Loucy (cell line): Measurements from ENCODE around the gene TASP1.

ENCODE experiments used
- H2AFZ ChIP-seq: fragments of 200-600 bp; sonication (generic); 2 replicates; pipeline ENCODE4 v1.6.0; 2016; ENCODE audit warnings: antibody characterized with exemption, mild to moderate bottlenecking, low read length, moderate library complexity
- H3F3A ChIP-seq: fragments of 200-600 bp; 2 replicates; pipeline ENCODE4 v1.6.0; 2016; ENCODE audit warnings: antibody characterized with exemption, low read depth, mild to moderate bottlenecking
- H3K27me3 ChIP-seq: fragments of 200-600 bp; sonication (generic); 2 replicates; pipeline ENCODE4 v1.6.1; 2014; ENCODE audit warnings: low read length, mild to moderate bottlenecking; ENCODE audit not compliant: insufficient read depth, poor library complexity, severe bottlenecking
- H3K36me3 ChIP-seq: fragments of 200-600 bp; sonication (generic); 2 replicates; pipeline ENCODE4 v1.6.1; 2016; ENCODE audit warnings: low read length; ENCODE audit not compliant: insufficient read depth
- H3K4me1 ChIP-seq: fragments of 200-600 bp; sonication (generic); 2 replicates; pipeline ENCODE4 v1.5.1; 2014; ENCODE audit warnings: low read length, mild to moderate bottlenecking; ENCODE audit not compliant: insufficient read depth, poor library complexity, severe bottlenecking
- H3K4me2 ChIP-seq: fragments of 200-600 bp; sonication (generic); 2 replicates; pipeline ENCODE4 v1.6.0; 2014; ENCODE audit warnings: antibody characterized with exemption, low read length, low read depth, mild to moderate bottlenecking; ENCODE audit not compliant: poor library complexity, severe bottlenecking
- H3K4me3 ChIP-seq: fragments of 200-600 bp; sonication (generic); 2 replicates; pipeline ENCODE4 v1.5.1; 2014; ENCODE audit warnings: low read length, mild to moderate bottlenecking, mixed read lengths; ENCODE audit not compliant: poor library complexity, severe bottlenecking
- H3K79me2 ChIP-seq: fragments of 200-600 bp; sonication (generic); 2 replicates; pipeline ENCODE4 v1.6.1; 2014; ENCODE audit warnings: low read length; ENCODE audit not compliant: insufficient read depth
- H3K9ac ChIP-seq: fragments of 200-600 bp; sonication (generic); 2 replicates; pipeline ENCODE4 v1.6.0; 2014; ENCODE audit warnings: mild to moderate bottlenecking, low read depth, low read length, moderate library complexity; ENCODE audit not compliant: poor library complexity, severe bottlenecking
- H3K9me2 ChIP-seq: fragments of 200-600 bp; sonication (generic); replicated peaks from 2 replicates; pipeline ENCODE4 v1.6.1; 2016; ENCODE audit warnings: low read depth, low read length, mixed read lengths
- H3K9me3 ChIP-seq: fragments of 200-600 bp; sonication (generic); 2 replicates; pipeline ENCODE4 v1.6.1; 2014; ENCODE audit warnings: mild to moderate bottlenecking, antibody characterized with exemption, low read length, low read depth; ENCODE audit not compliant: insufficient read depth
- H4K20me1 ChIP-seq: fragments of 200-600 bp; sonication (generic); 2 replicates; pipeline ENCODE4 v1.6.0; 2014; ENCODE audit warnings: antibody characterized with exemption, low read length, mild to moderate bottlenecking; ENCODE audit not compliant: insufficient read depth, poor library complexity, severe bottlenecking
- EZH2phosphoT487 ChIP-seq: fragments of 200-600 bp; IDR thresholded peaks from 2 replicates; pipeline ENCODE4 v1.6.1; 2018; ENCODE audit warnings: antibody characterized with exemption, mild to moderate bottlenecking, moderate library complexity, borderline replicate concordance
- TF ChIP-seq, protein P1 (sequence below): fragments of 200-600 bp; sonication (generic); conservative IDR thresholded peaks from 2 replicates; pipeline ENCODE4 v1.5.1; 2014; ENCODE audit warnings: mild to moderate bottlenecking, antibody characterized with exemption, low read length

The TASP1 gene

DNA sequence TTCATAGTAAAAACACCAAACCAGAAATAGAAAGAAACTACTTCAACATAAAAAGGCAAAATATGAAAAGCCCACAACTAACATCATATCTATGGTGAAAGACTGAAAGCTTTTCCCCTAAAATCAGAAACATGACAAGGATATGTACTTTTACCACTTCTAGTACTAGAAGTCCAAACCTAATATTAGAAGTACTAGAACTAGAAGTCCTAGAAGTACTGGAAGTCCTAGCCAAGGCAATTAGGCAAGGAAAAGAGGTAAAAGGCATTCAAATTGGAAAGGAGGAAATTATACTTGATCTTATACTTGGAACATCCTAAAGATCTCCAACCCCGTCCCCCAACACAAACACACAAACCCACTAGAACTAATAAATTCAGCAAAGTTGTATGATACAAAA is 74.9 kb downstream of the TASP1 start:
- H3K4me3 ChIP-seq, result no peak overlapping the region
- TF ChIP-seq EZH2phosphoT487, result no peak
- TF ChIP-seq, protein P1, sequence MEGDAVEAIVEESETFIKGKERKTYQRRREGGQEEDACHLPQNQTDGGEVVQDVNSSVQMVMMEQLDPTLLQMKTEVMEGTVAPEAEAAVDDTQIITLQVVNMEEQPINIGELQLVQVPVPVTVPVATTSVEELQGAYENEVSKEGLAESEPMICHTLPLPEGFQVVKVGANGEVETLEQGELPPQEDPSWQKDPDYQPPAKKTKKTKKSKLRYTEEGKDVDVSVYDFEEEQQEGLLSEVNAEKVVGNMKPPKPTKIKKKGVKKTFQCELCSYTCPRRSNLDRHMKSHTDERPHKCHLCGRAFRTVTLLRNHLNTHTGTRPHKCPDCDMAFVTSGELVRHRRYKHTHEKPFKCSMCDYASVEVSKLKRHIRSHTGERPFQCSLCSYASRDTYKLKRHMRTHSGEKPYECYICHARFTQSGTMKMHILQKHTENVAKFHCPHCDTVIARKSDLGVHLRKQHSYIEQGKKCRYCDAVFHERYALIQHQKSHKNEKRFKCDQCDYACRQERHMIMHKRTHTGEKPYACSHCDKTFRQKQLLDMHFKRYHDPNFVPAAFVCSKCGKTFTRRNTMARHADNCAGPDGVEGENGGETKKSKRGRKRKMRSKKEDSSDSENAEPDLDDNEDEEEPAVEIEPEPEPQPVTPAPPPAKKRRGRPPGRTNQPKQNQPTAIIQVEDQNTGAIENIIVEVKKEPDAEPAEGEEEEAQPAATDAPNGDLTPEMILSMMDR, result no peak
- peaks cover 4% of the 10 kb centered on the region; the same call in 1 of the 2 replicates for H3K36me3 ChIP-seq
- no peak overlapping the region for H3K4me2 ChIP-seq
- H3K79me2 ChIP-seq, result no peaks in the 10 kb centered on the region
- no peaks in the 10 kb centered on the region for H3F3A ChIP-seq
- no peaks in the 10 kb centered on the region for H3K27me3 ChIP-seq
- H3K9ac ChIP-seq, result no peak overlapping the region
- no peaks in the 10 kb centered on the region for H4K20me1 ChIP-seq
- H2AFZ ChIP-seq, result no peak overlapping the region
- H3K9me3 ChIP-seq, result no peaks in the 10 kb centered on the region
- H3K9me2 ChIP-seq, result no peaks in the 10 kb centered on the region
- no peaks in the 10 kb centered on the region for H3K4me1 ChIP-seq

DNA sequence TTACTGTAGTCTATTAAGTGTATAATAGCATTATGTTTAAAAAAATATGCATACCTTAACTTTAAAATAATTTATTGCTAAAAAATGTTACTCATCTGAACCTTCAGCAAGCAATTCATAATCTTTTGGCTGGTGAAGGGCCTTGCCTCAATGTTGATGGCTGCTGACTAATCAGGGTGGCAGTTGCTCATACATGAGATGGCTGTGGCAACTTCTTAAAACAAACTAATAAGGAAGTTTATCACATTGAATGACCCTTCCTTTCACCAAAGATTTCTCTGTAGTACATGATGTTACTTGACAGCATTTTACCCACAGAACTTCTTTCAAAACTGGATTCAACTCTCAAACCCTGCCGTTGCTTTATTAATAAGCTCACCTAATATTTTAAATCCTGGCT is 84.0 kb downstream of the TASP1 start:
- TF ChIP-seq, protein P1, result no peak
- TF ChIP-seq EZH2phosphoT487, result no peak
- Histone ChIP-seq H3K4me1 (no peaks in the 10 kb centered on the region), H3K9me2 (no peaks in the 10 kb centered on the region), H3K27me3 (no peaks in the 10 kb centered on the region), H3K9ac (no peak overlapping the region), H3K36me3 (peaks cover 5% of the 10 kb centered on the region; the same call in 1 of the 2 replicates), H2AFZ (no peak overlapping the region), H3F3A (no peaks in the 10 kb centered on the region), H3K9me3 (no peaks in the 10 kb centered on the region), H3K4me3 (no peak overlapping the region), H3K4me2 (no peak overlapping the region), H4K20me1 (no peaks in the 10 kb centered on the region), H3K79me2 (no peaks in the 10 kb centered on the region)

DNA sequence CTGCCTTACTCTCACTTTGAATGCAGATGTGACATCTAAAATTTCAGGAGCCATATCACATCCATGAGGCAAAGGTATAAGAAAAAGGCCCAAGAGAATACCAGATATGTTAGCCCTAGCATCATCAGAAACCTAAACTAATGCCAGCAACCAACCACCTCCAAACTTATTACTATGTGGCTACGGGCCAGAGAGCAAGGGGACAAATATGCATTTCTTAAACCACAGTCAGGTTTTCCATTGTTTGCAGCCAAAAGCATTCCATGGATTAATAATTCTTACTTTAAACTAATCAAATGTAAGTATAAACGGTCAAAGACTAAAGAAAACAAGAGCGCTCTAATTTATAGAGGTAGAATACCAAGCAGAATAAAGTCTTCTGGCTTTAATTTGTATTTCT is 84.7 kb downstream of the TASP1 start:
- Histone ChIP-seq H2AFZ (no peak overlapping the region), H3K4me2 (no peak overlapping the region), H3F3A (no peaks in the 10 kb centered on the region), H3K9ac (no peak overlapping the region), H3K9me2 (no peaks in the 10 kb centered on the region), H3K4me1 (no peaks in the 10 kb centered on the region), H3K79me2 (no peaks in the 10 kb centered on the region), H3K9me3 (no peaks in the 10 kb centered on the region), H3K4me3 (no peak overlapping the region), H4K20me1 (no peaks in the 10 kb centered on the region), H3K36me3 (peaks cover 5% of the 10 kb centered on the region; the same call in 1 of the 2 replicates), H3K27me3 (no peaks in the 10 kb centered on the region)
- no peak for TF ChIP-seq EZH2phosphoT487
- TF ChIP-seq, protein P1, result no peak
